CMK (cell line): ENCODE measurements around the gene DHDH.
A peak's percentile ranks its signal among the peaks of the same experiment; 100 is the strongest.
"Not testable (repeated sequence)": the region's sequence is repeated elsewhere in the genome, so short reads cannot be mapped to it uniquely, and the experiment has no call there.

ENCODE experiments used
- DNase-seq: peaks from one replicate; pipeline ENCODE4 v3.0.0-alpha.2; 2010; ENCODE audit warnings: low read depth

DHDH gene

GRCh38 chr19:48933382-48933932 is at the start of gene DHDH:
TSS of gene DHDH (plus strand) at chr19:48933699. CDS start at chr19:48933722, 23 bp downstream.
- DNase-seq: peak; percentile 71

GRCh38 chr19:48883726-48884125 is 49.8 kb upstream of the DHDH start:
- no peak for DNase-seq

GRCh38 chr19:48887861-48888612 is 45.5 kb upstream of the DHDH start:
- DNase-seq: no peak

GRCh38 chr19:48889496-48889895 is 44.0 kb upstream of the DHDH start:
- not testable (repeated sequence) for DNase-seq

- no peak for DNase-seq
Observed at GRCh38 chr19:48890551-48890950, 42.9 kb upstream of the DHDH start.

GRCh38 chr19:48895226-48895625 is 38.3 kb upstream of the DHDH start:
- DNase-seq: no peak

GRCh38 chr19:48896191-48896720 is 37.2 kb upstream of the DHDH start:
- DNase-seq: no peak

GRCh38 chr19:48897181-48897580 is 36.3 kb upstream of the DHDH start:
- DNase-seq: no peak

- DNase-seq: not testable (repeated sequence)
Observed at GRCh38 chr19:48899386-48899749, 34.1 kb upstream of the DHDH start.

GRCh38 chr19:48899781-48900476 is 33.6 kb upstream of the DHDH start, which contains the start of gene NUCB1:
TSS of gene NUCB1 (plus strand) at chr19:48900312. CDS start at chr19:48900797, 485 bp downstream.
- peak; percentile 99 for DNase-seq

DNA sequence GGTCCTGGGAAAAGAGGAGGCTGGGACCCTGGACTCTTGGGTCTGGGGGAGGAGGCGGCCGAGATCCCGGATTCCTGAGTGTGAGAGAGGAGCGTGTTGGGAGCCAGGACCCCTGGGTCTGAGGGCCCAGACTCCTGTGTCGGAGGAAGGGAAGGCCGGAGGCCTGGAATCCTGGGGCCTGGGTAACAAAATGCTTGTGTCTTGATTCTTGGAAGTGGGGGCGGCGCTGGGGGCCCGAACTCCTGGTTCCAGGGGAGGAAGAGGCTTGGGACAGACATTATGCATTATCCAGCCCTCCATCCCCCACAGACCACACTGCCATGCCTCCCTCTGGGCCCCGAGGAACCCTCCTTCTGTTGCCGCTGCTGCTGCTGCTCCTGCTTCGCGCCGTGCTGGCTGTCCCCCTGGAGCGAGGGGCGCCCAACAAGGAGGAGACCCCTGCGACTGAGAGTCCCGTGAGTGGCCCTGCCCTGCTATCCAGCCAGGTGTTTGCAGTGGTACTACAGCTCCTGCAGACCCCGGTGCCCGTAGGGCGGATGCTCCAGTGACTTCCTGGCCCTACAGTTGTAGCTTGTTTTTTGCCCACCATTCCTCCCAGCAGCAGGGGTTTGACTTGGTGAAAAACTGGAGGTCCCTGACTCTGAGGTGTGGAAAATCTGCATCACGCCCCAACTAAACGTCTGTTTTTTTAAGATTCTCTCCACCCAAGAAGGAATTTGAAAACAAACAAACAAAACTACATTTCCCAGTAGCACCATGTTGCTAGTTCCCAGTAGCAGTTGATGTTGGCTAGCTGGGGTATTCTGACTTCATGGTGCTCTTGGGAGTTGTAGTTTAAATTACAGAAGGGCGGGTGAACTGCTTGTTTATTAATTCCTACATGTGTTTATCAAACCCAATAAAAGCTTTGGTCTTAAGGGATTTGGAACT is 32.8 kb upstream of the DHDH start:
- no peak for DNase-seq

GRCh38 chr19:48902291-48902690 is 31.2 kb upstream of the DHDH start:
- DNase-seq: not testable (repeated sequence)

DNA sequence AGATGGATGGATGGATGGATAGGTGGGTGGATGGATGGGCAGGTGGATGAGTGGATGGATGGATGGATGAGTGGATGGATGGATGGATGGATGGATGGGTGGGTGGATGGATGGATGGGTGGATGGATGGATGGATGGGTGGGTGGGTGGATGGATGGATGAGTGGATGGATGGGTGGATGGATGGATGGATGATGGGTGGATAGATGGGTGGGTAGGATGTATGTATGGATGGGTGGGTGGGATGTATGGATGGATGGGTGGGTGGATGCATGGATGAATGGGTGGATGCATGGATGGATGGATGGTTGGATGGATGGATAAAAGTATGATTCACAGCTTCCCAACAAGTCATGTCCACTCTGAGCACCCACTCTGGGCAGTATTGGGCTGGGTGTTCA is 29.7 kb upstream of the DHDH start:
- DNase-seq: not testable (repeated sequence)

DNA sequence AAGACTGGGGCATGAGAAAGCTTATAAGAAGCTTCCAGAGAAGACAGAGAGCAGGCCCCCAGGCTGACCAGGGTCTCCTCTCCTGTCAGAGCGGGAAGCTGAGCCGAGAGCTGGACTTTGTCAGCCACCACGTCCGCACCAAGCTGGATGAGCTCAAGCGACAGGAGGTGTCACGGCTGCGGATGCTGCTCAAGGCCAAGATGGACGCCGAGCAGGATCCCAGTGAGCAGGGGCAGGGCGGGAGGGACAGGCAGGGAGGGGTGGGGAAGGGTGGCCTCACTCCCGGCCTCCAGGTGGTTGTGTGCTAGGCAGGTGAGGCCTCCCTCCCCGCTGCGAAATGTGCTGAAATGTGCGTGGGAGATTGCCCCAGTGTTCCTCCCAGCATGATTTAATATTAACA is 27.8 kb upstream of the DHDH start:
- DNase-seq: no peak

- no peak for DNase-seq
Observed at GRCh38 chr19:48906324-48906723, 27.2 kb upstream of the DHDH start.

GRCh38 chr19:48907671-48908070 is 25.8 kb upstream of the DHDH start:
- no peak for DNase-seq

DNA sequence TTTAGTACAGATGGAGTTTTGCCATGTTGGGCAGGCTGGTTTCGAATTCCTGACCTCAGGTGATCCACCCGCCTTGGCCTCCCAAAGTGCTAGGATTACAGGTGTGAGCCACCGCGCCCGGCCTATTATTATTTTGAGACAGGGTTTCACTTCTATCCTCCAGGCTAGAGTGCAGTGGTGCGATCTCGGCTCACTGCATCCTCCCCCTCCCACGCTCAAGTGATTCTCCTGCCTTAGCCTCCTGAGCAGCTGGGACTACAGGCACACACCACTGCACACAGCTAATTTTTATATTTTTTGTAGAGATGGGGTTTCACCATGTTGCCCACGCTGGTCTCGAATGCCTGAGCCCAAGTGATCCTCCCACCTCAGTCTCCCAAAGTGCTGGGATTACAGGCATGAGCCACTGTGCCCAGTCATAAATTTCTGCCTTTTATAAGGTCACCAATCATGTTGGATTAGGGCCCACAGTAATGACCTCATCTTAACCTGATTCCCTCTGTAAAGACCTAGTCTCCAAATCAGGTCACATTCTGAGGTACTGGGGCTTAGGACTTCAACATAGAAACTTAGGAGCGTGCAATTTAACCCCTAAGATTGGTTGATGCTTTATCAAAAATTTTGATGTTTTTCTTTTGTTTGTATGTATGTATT is 23.9 kb upstream of the DHDH start:
- not testable (repeated sequence) for DNase-seq

GRCh38 chr19:48910803-48911202 is 22.7 kb upstream of the DHDH start:
- DNase-seq: no peak

DNA sequence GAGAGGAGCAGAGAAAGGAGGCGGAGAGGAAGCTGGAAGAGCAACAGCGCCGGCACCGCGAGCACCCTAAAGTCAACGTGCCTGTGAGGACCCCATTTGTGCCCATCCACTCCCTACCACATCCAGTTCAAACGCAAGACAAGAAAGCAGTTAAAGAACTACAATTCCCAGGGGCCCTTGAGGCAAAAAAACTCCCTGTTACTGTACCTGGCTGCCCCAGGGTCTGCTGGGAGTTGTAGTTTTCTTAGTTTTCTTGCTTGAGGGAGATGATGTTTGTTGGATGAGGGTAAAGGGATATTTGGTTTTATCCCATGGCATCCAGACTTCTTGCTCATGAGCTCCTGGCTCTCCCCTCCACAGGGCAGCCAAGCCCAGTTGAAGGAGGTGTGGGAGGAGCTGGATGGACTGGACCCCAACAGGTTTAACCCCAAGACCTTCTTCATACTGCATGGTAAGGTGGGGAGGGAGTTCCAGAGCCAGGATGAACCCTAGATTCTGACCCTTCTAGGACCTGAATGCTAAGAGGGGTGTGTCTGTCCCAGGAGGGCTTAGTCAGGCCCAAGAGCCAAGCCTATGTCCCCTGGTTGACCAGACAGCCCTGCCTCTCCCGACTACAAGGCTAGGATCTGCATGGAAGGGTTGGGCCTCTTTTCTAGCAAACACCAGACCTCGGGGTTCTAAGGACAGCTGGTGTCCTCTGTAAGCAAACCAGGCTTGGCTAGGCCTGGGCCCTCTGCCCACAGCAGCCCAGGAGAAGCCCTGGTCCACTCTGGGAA is 20.2 kb upstream of the DHDH start:
- no peak for DNase-seq

DNA sequence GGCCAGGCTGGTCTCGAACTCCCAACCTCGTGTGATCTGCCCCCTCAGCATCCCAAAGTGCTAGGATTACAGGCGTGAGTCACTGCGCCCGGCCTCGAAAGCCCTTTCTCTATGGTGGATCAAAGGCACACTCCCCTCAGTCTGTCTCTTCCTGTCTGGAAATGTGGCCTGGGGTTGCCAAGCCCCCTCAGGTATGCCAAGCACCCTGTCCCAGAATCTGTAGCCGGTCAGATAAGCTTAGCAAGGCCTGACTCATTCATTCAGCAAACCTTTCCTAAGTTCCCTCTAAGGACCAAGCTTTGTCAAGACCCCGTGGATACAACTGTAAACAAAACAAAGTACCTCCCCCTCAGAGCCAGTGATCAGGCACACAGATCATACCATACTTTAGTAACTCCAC is 19.3 kb upstream of the DHDH start:
- no peak for DNase-seq

GRCh38 chr19:48915757-48916156 is 17.7 kb upstream of the DHDH start:
- DNase-seq: no peak
